IMR-90 (cell line): ENCODE results near the gene PPIB. TPM values are rescaled to one million over a fixed set of nuclear protein-coding genes. Genes with fewer than 3 reads are reported as not detected.

Source experiments
- ATAC-seq: fragments of 200-7000 bp; cut with Tn5 transposase; 2 replicates; pipeline ENCODE4 v1.9.1; 2020; ENCODE audit warnings: low read depth, mild to moderate bottlenecking, moderate library complexity
- BruUV-seq: library from RNA; stranded (reverse); fragments of 400-500 nt; replicated peaks from 2 replicates; lab custom pipeline; 2021; lab: Mats Ljungman, UMichigan
- CTCF ChIA-PET: fragments of 300-600 bp; formaldehyde crosslinking; extraction: SDS; loops from one replicate; lab custom pipeline; 2021; ENCODE audit warnings: antibody characterized with exemption; lab: Yijun Ruan, JAX
- POLR2A ChIA-PET: fragments of 300-600 bp; sonication (Branson Sonifier 250); formaldehyde crosslinking; loops from one replicate; lab custom pipeline; 2022; ENCODE audit warnings: antibody characterized with exemption; ENCODE audit not compliant: unreplicated experiment; lab: Charles Lee
- DNase-seq: peaks from one replicate; pipeline ENCODE4 v3.0.0; 2013
- H2AFZ ChIP-seq: replicated peaks from 2 replicates; pipeline ENCODE3; 2013; ENCODE audit warnings: low read length, mild to moderate bottlenecking; ENCODE audit not compliant: poor library complexity
- H2AK5ac ChIP-seq: 2 replicates; pipeline ENCODE4 v1.6.1; 2013; ENCODE audit warnings: low read depth, low read length, inconsistent platforms
- H2AK9ac ChIP-seq: replicated peaks from 2 replicates; pipeline ENCODE3; 2013; ENCODE audit warnings: mild to moderate bottlenecking, low read depth, low read length, moderate library complexity; ENCODE audit not compliant: poor library complexity
- H2BK120ac ChIP-seq: 2 replicates; pipeline ENCODE4 v1.6.1; 2013; ENCODE audit warnings: low read depth, low read length, inconsistent platforms
- H2BK15ac ChIP-seq: 3 replicates; pipeline ENCODE4 v1.6.1; 2013; ENCODE audit warnings: low read depth, low read length, inconsistent platforms
- H2BK20ac ChIP-seq: 2 replicates; pipeline ENCODE4 v1.6.1; 2013; ENCODE audit warnings: low read depth, mild to moderate bottlenecking, inconsistent platforms, low read length, moderate library complexity
- H2BK5ac ChIP-seq: 2 replicates; pipeline ENCODE4 v1.6.1; 2013; ENCODE audit warnings: mild to moderate bottlenecking, low read depth, low read length, inconsistent platforms; ENCODE audit not compliant: poor library complexity, severe bottlenecking
- H3K14ac ChIP-seq: replicated peaks from 2 replicates; pipeline ENCODE4 v1.6.1; 2013; ENCODE audit warnings: low read depth, low read length, inconsistent platforms
- H3K18ac ChIP-seq: 2 replicates; pipeline ENCODE4 v1.6.1; 2013; ENCODE audit warnings: low read depth, low read length, control low read depth
- H3K23ac ChIP-seq: 2 replicates; pipeline ENCODE4 v1.6.1; 2013; ENCODE audit warnings: low read depth, low read length, inconsistent platforms
- H3K27ac ChIP-seq: 2 replicates; pipeline ENCODE4 v1.5.1; 2013; ENCODE audit warnings: mild to moderate bottlenecking, control low read depth, low read length; ENCODE audit not compliant: insufficient read depth
- H3K27me3 ChIP-seq: 2 replicates; pipeline ENCODE4 v1.6.1; 2013; ENCODE audit warnings: low read length; ENCODE audit not compliant: control insufficient read depth, insufficient read depth
- H3K36me3 ChIP-seq: 2 replicates; pipeline ENCODE4 v1.6.1; 2013; ENCODE audit warnings: low read length, mixed read lengths; ENCODE audit not compliant: control insufficient read depth, insufficient read depth
- H3K4ac ChIP-seq: 2 replicates; pipeline ENCODE4 v1.6.1; 2013; ENCODE audit warnings: low read depth, low read length, inconsistent platforms
- H3K4me1 ChIP-seq: 2 replicates; pipeline ENCODE4 v1.6.1; 2013; ENCODE audit warnings: low read length, mixed read lengths; ENCODE audit not compliant: control insufficient read depth, insufficient read depth
- H3K4me2 ChIP-seq: 2 replicates; pipeline ENCODE4 v1.6.1; 2013; ENCODE audit warnings: low read depth, mild to moderate bottlenecking, control low read depth, low read length, moderate library complexity
- H3K4me3 ChIP-seq: 2 replicates; pipeline ENCODE4 v1.5.1; 2013; ENCODE audit warnings: low read depth, mild to moderate bottlenecking, control low read depth, low read length, moderate library complexity; ENCODE audit not compliant: insufficient read depth
- H3K56ac ChIP-seq: 2 replicates; pipeline ENCODE4 v1.6.1; 2013; ENCODE audit warnings: low read length, inconsistent platforms; ENCODE audit not compliant: insufficient read depth; ENCODE audit errors: extremely low read depth
- H3K79me1 ChIP-seq, 2 experiments: 2 replicates each; pipeline ENCODE4 v1.6.1; 2013; ENCODE audit warnings: low read length in 2 of 2, inconsistent platforms in 1 of 2, low read depth in 1 of 2
- H3K9ac ChIP-seq: 2 replicates; pipeline ENCODE4 v1.6.1; 2013; ENCODE audit warnings: low read depth, low read length, control low read depth
- H3K9me1 ChIP-seq: 2 replicates; pipeline ENCODE4 v1.6.1; 2013; ENCODE audit warnings: low read length, inconsistent platforms; ENCODE audit not compliant: insufficient read depth
- H3K9me3 ChIP-seq: 2 replicates; pipeline ENCODE4 v1.6.1; 2013; ENCODE audit warnings: low read length; ENCODE audit not compliant: control insufficient read depth, insufficient read depth
- H4K20me1 ChIP-seq: 2 replicates; pipeline ENCODE4 v1.6.1; 2013; ENCODE audit warnings: low read length, inconsistent platforms; ENCODE audit not compliant: insufficient read depth
- H4K5ac ChIP-seq: 2 replicates; pipeline ENCODE4 v1.6.1; 2013; ENCODE audit warnings: mild to moderate bottlenecking, low read depth, low read length, control low read depth
- H4K8ac ChIP-seq, 2 experiments: 2 replicates each; pipeline ENCODE4 v1.6.1; 2013; ENCODE audit warnings: low read depth in 2 of 2, low read length in 2 of 2, control low read depth in 1 of 2, inconsistent platforms in 1 of 2
- H4K91ac ChIP-seq: 2 replicates; pipeline ENCODE4 v1.6.1; 2013; ENCODE audit warnings: low read depth, low read length, inconsistent platforms; ENCODE audit not compliant: insufficient read depth
- BHLHE40 ChIP-seq: fragments of 150-350 bp; IDR thresholded peaks from 2 replicates; pipeline ENCODE4 v1.6.1; 2016; ENCODE audit warnings: mild to moderate bottlenecking, low read depth, low read length
- CEBPB ChIP-seq: IDR thresholded peaks from 2 replicates; pipeline ENCODE4 v1.6.1; 2012; ENCODE audit warnings: low read depth, low read length, improper control_type of control experiment
- CHD1 ChIP-seq: IDR thresholded peaks from 2 replicates; pipeline ENCODE4 v1.6.1; 2012; ENCODE audit warnings: low read depth, low read length, improper control_type of control experiment
- CTCF ChIP-seq: conservative IDR thresholded peaks from 2 replicates; pipeline ENCODE4 v1.5.1; 2012; ENCODE audit warnings: mild to moderate bottlenecking, low read depth, low read length, improper control_type of control experiment
- ELK1 ChIP-seq: fragments of 150-350 bp; IDR thresholded peaks from 2 replicates; pipeline ENCODE4 v1.6.1; 2016; ENCODE audit warnings: low read depth, mild to moderate bottlenecking, low read length, moderate library complexity, borderline replicate concordance
- FOS ChIP-seq: fragments of 150-350 bp; IDR thresholded peaks from 2 replicates; pipeline ENCODE4 v1.6.1; 2016; ENCODE audit warnings: low read depth, low read length
- MAFK ChIP-seq: IDR thresholded peaks from 2 replicates; pipeline ENCODE4 v1.6.1; 2012; ENCODE audit warnings: low read depth, low read length, improper control_type of control experiment
- MAZ ChIP-seq: IDR thresholded peaks from 2 replicates; pipeline ENCODE4 v1.6.1; 2012; ENCODE audit warnings: low read depth, mild to moderate bottlenecking, low read length, improper control_type of control experiment, moderate library complexity, borderline replicate concordance
- MXI1 ChIP-seq: IDR thresholded peaks from 2 replicates; pipeline ENCODE4 v1.6.1; 2012; ENCODE audit warnings: low read depth, mild to moderate bottlenecking, low read length, moderate library complexity, borderline replicate concordance
- NFE2L2 ChIP-seq: fragments of 150-350 bp; IDR thresholded peaks from 2 replicates; pipeline ENCODE4 v1.6.1; 2016; ENCODE audit warnings: low read depth, mild to moderate bottlenecking, low read length
- POLR2A ChIP-seq: IDR thresholded peaks from 2 replicates; pipeline ENCODE4 v1.6.1; 2012; ENCODE audit warnings: mild to moderate bottlenecking, low read depth, low read length
- RAD21 ChIP-seq: IDR thresholded peaks from 2 replicates; pipeline ENCODE4 v1.6.1; 2012; ENCODE audit warnings: low read length, improper control_type of control experiment
- RCOR1 ChIP-seq: IDR thresholded peaks from 2 replicates; pipeline ENCODE4 v1.6.1; 2012; ENCODE audit warnings: mild to moderate bottlenecking, low read length, improper control_type of control experiment; ENCODE audit not compliant: insufficient replicate concordance
- RFX5 ChIP-seq: IDR thresholded peaks from 2 replicates; pipeline ENCODE4 v1.8.0; 2012; ENCODE audit warnings: low read depth, mild to moderate bottlenecking, low read length, moderate library complexity
- SMC3 ChIP-seq: fragments of 150-350 bp; IDR thresholded peaks from 2 replicates; pipeline ENCODE4 v1.6.1; 2016; ENCODE audit warnings: low read depth, mild to moderate bottlenecking, antibody characterized with exemption, low read length, moderate library complexity
- USF2 ChIP-seq: fragments of 150-350 bp; IDR thresholded peaks from 2 replicates; pipeline ENCODE4 v1.6.1; 2017; ENCODE audit warnings: mild to moderate bottlenecking, antibody characterized with exemption, low read length, low read depth
- WGBS, 2 experiments: methylation state at CpG; one replicate each; pipeline versions ENCODE4 v1.1.5 to v1.1.7; 2013; ENCODE audit warnings: missing lambda C conversion rate in 2 of 2; ENCODE audit not compliant: insufficient read length in 1 of 2; ENCODE audit errors: extremely low coverage in 2 of 2; 5-methylcytosine and 5-hydroxymethylcytosine counted together
- dilution Hi-C: fragments of 300-500 bp; cut with HindIII; formaldehyde crosslinking; loops from one replicate; pipeline ENCODE4 v1.14.3; 2018; ENCODE audit warnings: low sequenced_read_pairs; ENCODE audit not compliant: unreplicated experiment
- in situ Hi-C: fragments of 300-500 bp; cut with MboI; formaldehyde crosslinking; loops from 3 replicates; pipeline ENCODE4 v1.14.3; 2019; ENCODE audit warnings: low sequenced_read_pairs, inconsistent platforms, mixed read lengths
- intact Hi-C: fragments of 100-400 bp; cut with micrococcal nuclease; formaldehyde crosslinking; loops from 2 replicates; pipeline ENCODE4 v1.10.0; 2022
- polyA plus RNA-seq, 3 experiments: library from polyadenylated mRNA; depleted of rRNA; stranded (reverse); fragments of >200 nt; gene quantifications; 2 replicates each; pipeline ENCODE4 v1.2.3, GENCODE V29; 2012; ENCODE audit warnings: low replicate concordance in 1 of 3
- total RNA-seq: library from RNA; depleted of rRNA; stranded (reverse); fragments of >200 nt; gene quantifications from 2 replicates; pipeline ENCODE4 v1.2.3, GENCODE V29; 2012

PPIB gene
- total and polyA plus RNA-seq, 2 of the 4 experiments (the other 2 are of a cell fraction): 1,358 to 1,682 TPM

- H2BK15ac ChIP-seq: no peak overlapping the region
- no peak overlapping the region for H3K4ac ChIP-seq
- intact Hi-C loops (no loop called here), in situ Hi-C loops (no loop called here), dilution Hi-C loops (no loop called here)
- no peak overlapping the region for H2AK9ac ChIP-seq
- no peak for DNase-seq
- no peak overlapping the region for H4K5ac ChIP-seq
- H2AFZ ChIP-seq: no peak overlapping the region
- H3K27me3 ChIP-seq: peaks cover 4% of the 10 kb centered on the region
- H2BK5ac ChIP-seq: no peak overlapping the region
- H3K4me2 ChIP-seq: no peak overlapping the region
- POLR2A ChIA-PET: no interaction called here
- H3K14ac ChIP-seq: no peak overlapping the region
- no peak for ATAC-seq
- peaks cover 12% of the 10 kb centered on the region for H3K9me1 ChIP-seq
- WGBS, 2 experiments: no CpG with 5 or more reads among the region's 1 CpG
- peaks cover 72% of the 10 kb centered on the region for H4K20me1 ChIP-seq
- CTCF ChIA-PET: no interaction called here
- H3K79me1 ChIP-seq: peaks cover 27 to 42% of the 10 kb centered on the region in 2 experiments
- no peak overlapping the region for H3K18ac ChIP-seq
- no peak overlapping the region for H2AK5ac ChIP-seq
- H3K23ac ChIP-seq: no peak overlapping the region; the same call in 1 of the 2 replicates
- no peak overlapping the region for H2BK120ac ChIP-seq
- H3K9me3 ChIP-seq: no peaks in the 10 kb centered on the region
- no peak overlapping the region for H4K91ac ChIP-seq
- H3K4me3 ChIP-seq: no peak overlapping the region
- peaks cover 62% of the 10 kb centered on the region for H3K36me3 ChIP-seq
- H3K27ac ChIP-seq: no peak overlapping the region
- no peak for TF ChIP-seq MAFK
- no peak for TF ChIP-seq NFE2L2
- no peak for TF ChIP-seq RFX5
- TF ChIP-seq MAZ: no peak
- TF ChIP-seq SMC3: no peak
- TF ChIP-seq MXI1: no peak
- no peak for TF ChIP-seq BHLHE40
- no peak for TF ChIP-seq CTCF
- TF ChIP-seq RAD21: no peak
- TF ChIP-seq POLR2A: no peak
- no peak for TF ChIP-seq CHD1
- TF ChIP-seq RCOR1: no peak
- no peak for TF ChIP-seq USF2
- TF ChIP-seq FOS: no peak
- no peak for TF ChIP-seq CEBPB
- TF ChIP-seq ELK1: no peak
- peaks cover 6% of the 10 kb centered on the region for H3K4me1 ChIP-seq
- no peak overlapping the region for H3K9ac ChIP-seq
- no TSS peak for BruUV-seq
- H4K8ac ChIP-seq: no peak overlapping the region
- H3K56ac ChIP-seq: no peak overlapping the region
- H2BK20ac ChIP-seq: no peak overlapping the region
Observed at GRCh38 chr15:64157599-64158125, 5.2 kb downstream of the PPIB start.
